PFSK-1 (cell line): ENCODE results near the gene KRTAP10-1.

Experiments
- FOXP2 ChIP-seq: optimal IDR thresholded peaks from 2 replicates; pipeline ENCODE3; 2011; ENCODE audit warnings: borderline replicate concordance, control low read depth, inconsistent platforms; ENCODE audit not compliant: insufficient read depth; ENCODE audit errors: extremely low read length, extremely low read depth
- TAF1 ChIP-seq: IDR thresholded peaks from 2 replicates; pipeline ENCODE4 v1.6.1; 2012; ENCODE audit warnings: low read length, control low read depth, borderline replicate concordance; ENCODE audit not compliant: insufficient read depth

DNA sequence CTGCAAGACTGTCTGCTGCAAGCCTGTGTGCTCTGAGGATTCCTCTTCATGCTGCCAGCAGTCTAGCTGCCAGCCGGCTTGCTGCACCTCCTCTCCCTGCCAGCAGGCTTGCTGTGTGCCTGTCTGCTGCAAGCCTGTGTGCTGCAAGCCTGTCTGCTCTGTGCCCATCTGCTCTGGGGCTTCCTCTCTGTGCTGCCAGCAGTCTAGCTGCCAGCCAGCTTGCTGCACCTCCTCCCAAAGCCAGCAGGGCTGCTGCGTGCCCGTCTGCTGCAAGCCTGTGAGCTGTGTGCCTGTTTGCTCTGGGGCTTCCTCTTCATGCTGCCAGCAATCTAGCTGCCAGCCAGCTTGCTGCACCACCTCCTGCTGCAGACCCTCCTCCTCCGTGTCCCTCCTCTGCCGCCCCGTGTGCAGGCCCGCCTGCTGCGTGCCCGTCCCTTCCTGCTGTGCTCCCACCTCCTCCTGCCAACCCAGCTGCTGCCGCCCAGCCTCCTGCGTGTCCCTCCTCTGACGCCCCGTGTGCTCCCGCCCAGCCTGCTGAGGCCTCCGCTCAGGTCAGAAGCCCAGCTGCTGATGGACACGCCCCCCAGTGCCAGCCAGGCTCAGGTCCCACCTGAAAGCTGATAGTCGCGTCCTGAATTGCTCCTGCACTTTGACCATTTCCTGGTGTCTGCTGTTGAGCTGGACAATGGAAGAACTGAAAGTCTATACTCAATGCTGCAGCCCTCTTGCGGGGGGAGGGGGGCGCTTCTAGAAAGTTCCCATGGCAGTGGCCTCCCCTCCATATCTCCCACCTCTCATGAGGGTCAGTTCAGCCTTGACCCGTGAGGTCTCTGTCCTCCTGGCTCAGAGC, 34.7 kb upstream of the KRTAP10-1 start:
- TF ChIP-seq FOXP2 (no peak), TAF1 (no peak)
